Activated naive CD4-positive, alpha-beta T cell treated with anti-CD3 and anti-CD28 coated beads for 36 hours (primary cell): ENCODE measurements around the gene MECP2. TPM values are rescaled to one million over a fixed set of nuclear protein-coding genes. Genes with fewer than 3 reads are reported as not detected.
A peak's percentile ranks its signal among the peaks of the same experiment; 100 is the strongest.

ENCODE experiments used
- CTCF ChIA-PET: fragments of 350-600 bp; sonication (Branson Sonifier 250); formaldehyde crosslinking; loops from one replicate; lab custom pipeline; 2021; ENCODE audit warnings: antibody characterized with exemption; lab: Charles Lee
- DNase-seq: peaks from one replicate; pipeline ENCODE4 v3.0.0-alpha.2; 2020
- H3K27ac Mint-ChIP-seq: one replicate; pipeline ENCODE4 v1.8.0; 2021; ENCODE audit warnings: mild to moderate bottlenecking, mixed read lengths
- H3K27me3 Mint-ChIP-seq: one replicate; pipeline ENCODE4 v1.8.0; 2021; ENCODE audit warnings: low read depth, mixed read lengths
- H3K36me3 Mint-ChIP-seq: one replicate; pipeline ENCODE4 v1.8.0; 2021; ENCODE audit warnings: low read depth, mixed read lengths
- H3K4me1 Mint-ChIP-seq: one replicate; pipeline ENCODE4 v1.8.0; 2021; ENCODE audit warnings: low read depth, mixed read lengths
- H3K4me3 Mint-ChIP-seq: one replicate; pipeline ENCODE4 v1.8.0; 2021; ENCODE audit warnings: mild to moderate bottlenecking, moderate library complexity, mixed read lengths
- H3K9me3 Mint-ChIP-seq: one replicate; pipeline ENCODE4 v1.8.0; 2021; ENCODE audit warnings: mixed read lengths
- intact Hi-C: fragments of 100-400 bp; cut with micrococcal nuclease; formaldehyde crosslinking; loops from one replicate; pipeline ENCODE4 v1.15.1; 2023
- total RNA-seq, 2 experiments: library from RNA; stranded (reverse); gene quantifications; one replicate each; pipeline ENCODE4 v1.2.3, GENCODE V29; 2021

MECP2 gene
- total RNA-seq, 2 experiments from 2014 or later, result 47.1 to 50.2 TPM

DNA sequence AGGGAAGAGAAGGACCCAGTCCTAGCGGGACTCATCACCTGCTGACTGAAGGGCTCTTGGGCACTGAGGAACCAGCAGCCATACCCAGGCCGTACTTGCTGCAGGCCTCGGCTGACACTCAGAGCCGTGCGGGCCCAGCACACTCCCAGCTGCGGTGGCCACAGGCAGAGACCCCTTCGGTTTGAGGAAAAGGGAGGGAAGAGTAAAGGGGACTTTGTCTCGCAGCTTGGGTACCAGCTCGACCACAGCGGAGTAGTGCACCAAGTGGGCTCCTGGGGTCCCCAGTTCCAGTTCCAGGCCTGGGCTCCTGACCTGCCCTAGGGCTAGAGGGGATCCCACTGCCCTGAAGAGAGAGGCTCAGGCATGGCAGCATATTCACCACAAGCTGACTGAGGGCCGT lies 28.6 kb upstream of the MECP2 start:
- H3K9me3 Mint-ChIP-seq, result no peaks in the 10 kb centered on the region
- no peak overlapping the region for H3K27ac Mint-ChIP-seq
- no peaks in the 10 kb centered on the region for H3K27me3 Mint-ChIP-seq
- CTCF ChIA-PET, result interaction anchor here (1.2 to 2.2 kb wide), 2 partner anchors 8 to 9 kb away, joined by 3 to 4 read pairs; no protein-coding TSS in a partner anchor
- peaks cover 13% of the 10 kb centered on the region for H3K4me1 Mint-ChIP-seq
- intact Hi-C loops, result no loop called here
- H3K4me3 Mint-ChIP-seq, result no peak overlapping the region
- no peaks in the 10 kb centered on the region for H3K36me3 Mint-ChIP-seq
- DNase-seq, result no peak

- H3K4me1 Mint-ChIP-seq, result peaks cover 13% of the 10 kb centered on the region
- H3K9me3 Mint-ChIP-seq, result no peaks in the 10 kb centered on the region
- no peaks in the 10 kb centered on the region for H3K27me3 Mint-ChIP-seq
- DNase-seq, result no peak
- intact Hi-C loops, result no loop called here
- CTCF ChIA-PET, result interaction anchor here (1.2 to 2.3 kb wide), 3 partner anchors 8 to 12 kb away, joined by 3 to 5 read pairs (median 4); no protein-coding TSS in a partner anchor
- no peaks in the 10 kb centered on the region for H3K36me3 Mint-ChIP-seq
- H3K27ac Mint-ChIP-seq, result no peak overlapping the region
- no peak overlapping the region for H3K4me3 Mint-ChIP-seq
Observed at GRCh38 chrX:154125391-154126040, 28.0 kb upstream of the MECP2 start.

DNA sequence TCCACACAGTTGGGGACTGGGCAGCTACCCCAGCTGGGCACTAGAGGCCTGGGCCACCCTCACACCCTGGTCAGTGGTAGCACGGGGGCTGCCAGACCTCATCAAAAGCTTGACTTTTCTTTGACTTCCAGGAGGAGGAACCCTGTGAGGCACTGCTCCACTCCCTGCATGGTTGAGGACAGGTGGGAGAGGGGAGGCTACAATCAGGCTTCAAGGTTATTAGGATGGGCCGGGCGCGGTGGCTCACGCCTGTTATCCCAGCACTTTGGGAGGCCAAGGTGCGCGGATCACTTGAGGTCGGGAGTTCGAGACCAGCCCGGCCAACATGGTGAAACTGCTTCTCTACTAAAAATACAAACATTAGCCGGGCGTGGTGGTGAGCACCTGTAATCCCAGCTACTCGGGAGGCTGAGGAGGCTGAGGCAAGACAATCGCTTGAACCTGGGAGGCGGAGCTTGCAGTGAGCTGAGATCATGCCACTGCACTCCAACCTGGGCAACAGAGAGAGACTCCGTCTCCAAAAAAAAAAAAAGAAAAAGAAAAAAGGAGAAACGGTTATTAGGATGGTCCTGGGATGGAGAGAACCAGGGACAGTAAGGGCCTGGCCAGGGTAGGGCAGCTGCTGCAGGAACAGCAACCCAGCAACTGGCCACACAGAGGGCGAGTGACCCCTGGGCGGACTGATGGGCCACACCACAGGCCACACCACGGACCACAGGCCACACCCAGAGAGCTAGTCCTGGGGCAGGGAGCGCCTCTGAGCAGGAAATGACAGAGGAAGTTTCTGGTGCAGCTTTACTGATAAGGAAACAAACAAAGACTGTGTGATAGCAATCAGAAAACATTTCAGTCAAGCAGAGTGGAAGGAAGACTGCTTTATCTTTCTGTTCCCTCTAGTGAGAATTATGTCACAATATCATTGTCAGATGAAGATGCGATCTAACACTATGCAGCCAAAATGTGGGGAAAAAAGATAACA lies 26.0 kb upstream of the MECP2 start:
- peak overlapping the region; percentile 23 for H3K4me3 Mint-ChIP-seq
- H3K9me3 Mint-ChIP-seq, result no peaks in the 10 kb centered on the region
- no peaks in the 10 kb centered on the region for H3K27me3 Mint-ChIP-seq
- H3K4me1 Mint-ChIP-seq, result peaks cover 13% of the 10 kb centered on the region
- CTCF ChIA-PET, result interaction anchor here (0.5 to 2.3 kb wide), 5 partner anchors 14 to 188 kb away, joined by 3 to 8 read pairs (median 4); no protein-coding TSS in a partner anchor
- peak overlapping the region; percentile 36 for H3K27ac Mint-ChIP-seq
- DNase-seq, result peak; percentile 36
- intact Hi-C loops, result no loop called here
- no peaks in the 10 kb centered on the region for H3K36me3 Mint-ChIP-seq

DNA sequence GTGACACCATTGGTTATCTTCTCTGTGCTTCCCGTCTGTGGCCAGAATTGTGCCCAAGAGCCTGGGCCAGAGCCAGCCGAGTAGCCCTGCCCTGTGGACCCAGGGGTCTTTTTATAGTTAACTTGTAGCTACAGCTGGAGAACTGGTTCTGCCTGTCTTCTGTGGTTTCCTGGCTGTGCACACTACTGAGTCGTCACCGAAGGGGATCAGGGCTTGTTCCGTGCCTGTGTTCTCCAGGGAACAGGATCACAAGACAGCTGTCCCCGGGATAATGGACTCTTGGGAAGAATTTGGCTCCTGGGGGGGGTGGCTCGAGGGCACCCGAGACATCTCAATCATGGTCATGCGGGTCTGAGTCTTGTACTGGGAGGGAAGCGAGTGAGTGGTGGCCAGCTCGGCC lies 24.4 kb upstream of the MECP2 start:
- intact Hi-C loops, result no loop called here
- Mint-ChIP-seq H3K27ac (no peak overlapping the region), H3K9me3 (no peaks in the 10 kb centered on the region), H3K4me1 (peaks cover 13% of the 10 kb centered on the region), H3K27me3 (no peaks in the 10 kb centered on the region), H3K4me3 (no peak overlapping the region), H3K36me3 (no peaks in the 10 kb centered on the region)
- CTCF ChIA-PET, result interaction anchor here (0.9 kb wide), 1 partner anchor 22 kb away, joined by 3 read pairs; no protein-coding TSS in a partner anchor
- no peak for DNase-seq

GRCh38 chrX:154121207-154121606 lies 23.7 kb upstream of the MECP2 start:
- CTCF ChIA-PET, result interaction anchor here (1.2 kb wide), 1 partner anchor 29 kb away, joined by 3 read pairs; no protein-coding TSS in a partner anchor
- Mint-ChIP-seq H3K4me3 (no peak overlapping the region), H3K9me3 (no peaks in the 10 kb centered on the region), H3K27me3 (no peaks in the 10 kb centered on the region), H3K36me3 (no peaks in the 10 kb centered on the region), H3K27ac (no peak overlapping the region), H3K4me1 (peaks cover 13% of the 10 kb centered on the region)
- DNase-seq, result no peak
- intact Hi-C loops, result no loop called here

GRCh38 chrX:154120567-154120966 lies 23.1 kb upstream of the MECP2 start:
- Mint-ChIP-seq H3K27me3 (no peaks in the 10 kb centered on the region), H3K4me3 (no peak overlapping the region), H3K9me3 (no peaks in the 10 kb centered on the region), H3K4me1 (peaks cover 14% of the 10 kb centered on the region), H3K27ac (no peak overlapping the region), H3K36me3 (no peaks in the 10 kb centered on the region)
- DNase-seq, result no peak
- CTCF ChIA-PET, result interaction anchor here (1.2 kb wide), 1 partner anchor 28 kb away, joined by 3 read pairs; no protein-coding TSS in a partner anchor
- intact Hi-C loops, result no loop called here

- no peak overlapping the region for H3K4me3 Mint-ChIP-seq
- H3K27ac Mint-ChIP-seq, result no peak overlapping the region
- CTCF ChIA-PET, result interaction anchor here (0.7 kb wide), 1 partner anchor 417 kb away, joined by 3 read pairs; no protein-coding TSS in a partner anchor
- intact Hi-C loops, result no loop called here
- H3K36me3 Mint-ChIP-seq, result no peaks in the 10 kb centered on the region
- no peak for DNase-seq
- no peaks in the 10 kb centered on the region for H3K9me3 Mint-ChIP-seq
- peaks cover 6% of the 10 kb centered on the region for H3K4me1 Mint-ChIP-seq
- H3K27me3 Mint-ChIP-seq, result no peaks in the 10 kb centered on the region
Observed at GRCh38 chrX:154117566-154117965, 20.0 kb upstream of the MECP2 start.

GRCh38 chrX:154116426-154117211 lies 19.1 kb upstream of the MECP2 start:
- no peaks in the 10 kb centered on the region for H3K36me3 Mint-ChIP-seq
- no peak overlapping the region for H3K4me3 Mint-ChIP-seq

DNA sequence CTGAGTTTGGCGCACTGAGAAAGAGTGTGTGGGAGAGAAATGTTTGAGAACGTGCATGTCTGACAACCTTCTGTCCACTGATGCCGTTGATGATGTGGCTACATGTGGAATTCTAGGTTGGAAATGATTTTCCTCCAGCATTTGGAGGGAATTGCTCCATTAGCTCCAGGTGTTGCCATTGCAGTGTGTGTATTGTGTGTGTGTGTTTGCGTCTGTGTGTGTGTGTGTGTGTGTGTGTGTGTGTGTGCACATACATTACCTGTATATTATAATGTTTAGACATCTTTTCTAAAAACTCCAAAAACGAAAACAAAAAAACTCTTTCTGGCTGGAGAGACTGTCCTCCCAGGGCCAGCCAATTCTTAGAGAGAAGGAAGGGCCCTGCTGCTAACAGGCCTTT lies 18.2 kb upstream of the MECP2 start:
- intact Hi-C loops, result no loop called here
- H3K4me1 Mint-ChIP-seq, result peaks cover 12% of the 10 kb centered on the region
- H3K27ac Mint-ChIP-seq, result no peak overlapping the region
- H3K36me3 Mint-ChIP-seq, result no peaks in the 10 kb centered on the region
- no peaks in the 10 kb centered on the region for H3K9me3 Mint-ChIP-seq
- no peak for DNase-seq
- CTCF ChIA-PET, result no interaction called here
- no peaks in the 10 kb centered on the region for H3K27me3 Mint-ChIP-seq
- H3K4me3 Mint-ChIP-seq, result no peak overlapping the region

More at GRCh38 chrX:154116426-154117211, 19.1 kb upstream of the MECP2 start:
- intact Hi-C loops, result no loop called here
- no peak for DNase-seq
- H3K27ac Mint-ChIP-seq, result no peak overlapping the region
- H3K4me1 Mint-ChIP-seq, result peaks cover 9% of the 10 kb centered on the region
- no peaks in the 10 kb centered on the region for H3K9me3 Mint-ChIP-seq
- no peaks in the 10 kb centered on the region for H3K27me3 Mint-ChIP-seq
- CTCF ChIA-PET, result interaction anchor here (0.7 kb wide), 1 partner anchor 418 kb away, joined by 3 read pairs; no protein-coding TSS in a partner anchor

- Mint-ChIP-seq H3K4me3 (peak overlapping the region; percentile 41), H3K4me1 (peaks cover 12% of the 10 kb centered on the region), H3K36me3 (no peaks in the 10 kb centered on the region), H3K27ac (peak overlapping the region; percentile 47), H3K27me3 (no peaks in the 10 kb centered on the region), H3K9me3 (no peaks in the 10 kb centered on the region)
- intact Hi-C loops, result no loop called here
- no peak for DNase-seq
- CTCF ChIA-PET, result no interaction called here
Observed at GRCh38 chrX:154115071-154115470, 17.6 kb upstream of the MECP2 start.

- no peaks in the 10 kb centered on the region for H3K27me3 Mint-ChIP-seq
- no peaks in the 10 kb centered on the region for H3K36me3 Mint-ChIP-seq
- peak overlapping the region; percentile 47 for H3K27ac Mint-ChIP-seq
- no peak for DNase-seq
- peak overlapping the region; percentile 41 for H3K4me3 Mint-ChIP-seq
- H3K4me1 Mint-ChIP-seq, result peaks cover 12% of the 10 kb centered on the region
- intact Hi-C loops, result no loop called here
- CTCF ChIA-PET, result no interaction called here
- H3K9me3 Mint-ChIP-seq, result no peaks in the 10 kb centered on the region
Observed at GRCh38 chrX:154114652-154115051, 17.1 kb upstream of the MECP2 start.
